Panc1 (cell line): ENCODE results near the gene HES6. TPM values are rescaled to one million over a fixed set of nuclear protein-coding genes. Genes with fewer than 3 reads are reported as not detected.
A peak's percentile ranks its signal among the peaks of the same experiment; 100 is the strongest.

Experiments used
- ATAC-seq: fragments of 200-7000 bp; cut with Tn5 transposase; 2 replicates; pipeline ENCODE4 v1.9.1; 2020; ENCODE audit warnings: mild to moderate bottlenecking, moderate library complexity
- BruUV-seq: library from RNA; stranded (reverse); fragments of 400-500 nt; replicated peaks from 2 replicates; lab custom pipeline; 2021; lab: Mats Ljungman, UMichigan
- CTCF ChIA-PET: fragments of 300-600 bp; sonication (Branson Sonifier 250); formaldehyde crosslinking; loops from one replicate; lab custom pipeline; 2022; ENCODE audit warnings: antibody characterized with exemption; lab: Charles Lee
- POLR2A ChIA-PET: fragments of 300-600 bp; sonication (Branson Sonifier 250); formaldehyde crosslinking; loops from one replicate; lab custom pipeline; 2022; ENCODE audit warnings: antibody characterized with exemption; lab: Charles Lee
- DNase-seq: peaks from one replicate; pipeline ENCODE4 v3.0.0-alpha.2; 2010; ENCODE audit warnings: low read depth, low spot score
- H3K27ac ChIP-seq: 2 replicates; pipeline ENCODE4 v1.5.1; 2011; ENCODE audit warnings: mild to moderate bottlenecking, low read length, inconsistent platforms
- H3K27me3 ChIP-seq: fragments of 200-500 bp; sonication (Bioruptor generic); 2 replicates; pipeline ENCODE4 v1.6.0; 2014; ENCODE audit warnings: low read length, inconsistent platforms; ENCODE audit not compliant: control insufficient read depth, insufficient read depth
- H3K36me3 ChIP-seq: fragments of 200-500 bp; sonication (Bioruptor generic); 2 replicates; pipeline ENCODE4 v1.5.1; 2014; ENCODE audit warnings: inconsistent platforms, mild to moderate bottlenecking, low read length, moderate library complexity; ENCODE audit not compliant: control insufficient read depth, insufficient read depth
- H3K4me1 ChIP-seq: 2 replicates; pipeline ENCODE4 v1.5.1; 2011; ENCODE audit warnings: inconsistent platforms, mild to moderate bottlenecking, low read length, moderate library complexity; ENCODE audit not compliant: control insufficient read depth, insufficient read depth
- H3K4me3 ChIP-seq, 2 experiments: 2 replicates each; pipeline ENCODE4 v1.5.1; 2011 to 2012; ENCODE audit warnings: low read depth in 2 of 2, low read length in 2 of 2, mild to moderate bottlenecking in 2 of 2, inconsistent platforms in 1 of 2, moderate library complexity in 1 of 2
- H3K9me3 ChIP-seq: fragments of 200-500 bp; sonication (Bioruptor generic); 2 replicates; pipeline ENCODE4 v1.5.1; 2014; ENCODE audit warnings: low read depth, mild to moderate bottlenecking, inconsistent platforms, low read length, moderate library complexity; ENCODE audit not compliant: control insufficient read depth, insufficient read depth
- POLR2AphosphoS5 ChIP-seq: IDR thresholded peaks from 2 replicates; pipeline ENCODE4 v1.6.1; 2012; ENCODE audit warnings: mild to moderate bottlenecking, low read depth, low read length, moderate library complexity
- SIN3A ChIP-seq: IDR thresholded peaks from 2 replicates; pipeline ENCODE4 v1.6.1; 2012; ENCODE audit warnings: low read depth, mild to moderate bottlenecking, low read length, moderate library complexity, borderline replicate concordance; ENCODE audit not compliant: insufficient read depth
- TCF7L2 ChIP-seq: IDR thresholded peaks from 2 replicates; pipeline ENCODE4 v1.6.1; 2011; ENCODE audit warnings: mild to moderate bottlenecking, low read depth, low read length, inconsistent platforms
- in situ Hi-C: cut with HindIII; loops from 2 replicates; pipeline ENCODE4 v1.10.0; 2016; ENCODE audit warnings: low sequenced_read_pairs, low pct_unique_long_range_greater_than_20kb
- intact Hi-C: fragments of 100-400 bp; cut with micrococcal nuclease; formaldehyde crosslinking; loops from one replicate; pipeline ENCODE4 v1.10.0; 2022; ENCODE audit not compliant: unreplicated experiment
- total RNA-seq: library from RNA; stranded (reverse); gene quantifications from one replicate; pipeline ENCODE4 v1.2.1, GENCODE V29; 2021; ENCODE audit not compliant: unreplicated experiment
- TF ChIP-seq, protein P1 (sequence below), 2 experiments: IDR thresholded peaks; 2 replicates each; pipeline ENCODE4 v1.6.1; 2011 to 2012; ENCODE audit warnings: low read depth in 2 of 2, control low read depth in 1 of 2, low read length in 1 of 2, mild to moderate bottlenecking in 1 of 2, moderate library complexity in 1 of 2; ENCODE audit not compliant: insufficient read depth in 1 of 2
- TF ChIP-seq, protein P2 (sequence below): fragments of 450-650 bp; IDR thresholded peaks from 2 replicates; pipeline ENCODE4 v1.5.1; 2017; ENCODE audit warnings: mild to moderate bottlenecking

HES6 gene
- total RNA-seq, 1 experiment from 2014 or later = 42.0 TPM

DNA sequence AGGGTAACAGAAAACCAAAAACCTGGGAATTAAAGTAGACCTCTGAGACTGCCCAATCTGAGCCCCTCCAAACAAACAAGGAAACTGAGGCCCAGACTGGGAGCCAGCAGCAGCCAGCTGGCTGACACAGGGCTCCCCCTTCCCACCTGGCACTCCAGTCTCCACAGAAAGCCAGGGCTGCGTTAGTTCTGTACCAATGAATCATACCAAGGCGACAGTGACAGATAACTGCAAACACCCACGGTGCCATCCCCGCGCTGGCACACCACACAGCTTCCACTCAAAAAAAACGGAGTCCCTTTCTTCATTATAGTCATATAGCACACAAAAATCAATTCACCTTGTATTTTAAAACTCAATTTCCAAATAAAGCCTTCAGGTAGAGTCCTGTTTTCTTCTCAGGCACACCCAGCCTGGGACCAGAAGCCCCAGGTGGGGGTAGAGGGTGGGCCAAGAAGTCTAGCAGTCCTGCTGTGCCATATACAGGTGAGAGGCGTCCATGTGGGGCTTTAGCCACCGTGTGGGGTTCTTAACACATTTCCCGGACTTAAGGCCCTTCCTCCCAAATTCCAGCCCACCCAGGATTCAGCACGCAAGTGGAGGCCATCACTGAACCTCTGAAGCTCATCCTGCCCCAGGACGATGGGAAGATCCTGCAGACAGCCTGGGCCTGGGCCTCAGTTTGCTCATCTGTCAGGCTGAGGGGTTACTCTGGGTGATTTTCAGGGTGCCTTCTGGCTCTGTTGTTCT is 47.3 kb upstream of the HES6 start:
- CTCF ChIA-PET = no interaction called here
- Histone ChIP-seq H3K27me3 (no peaks in the 10 kb centered on the region), H3K4me3 (peak overlapping the region; percentile 82 to 87), H3K27ac (peak overlapping the region; percentile 89), H3K4me1 (peaks cover 35% of the 10 kb centered on the region), H3K9me3 (no peaks in the 10 kb centered on the region), H3K36me3 (no peaks in the 10 kb centered on the region; the same call in 1 of the 2 replicates)
- POLR2A ChIA-PET = no interaction called here
- no peak for TF ChIP-seq TCF7L2
- no peak for TF ChIP-seq SIN3A
- no peak for TF ChIP-seq POLR2AphosphoS5
- TF ChIP-seq, protein P1, sequence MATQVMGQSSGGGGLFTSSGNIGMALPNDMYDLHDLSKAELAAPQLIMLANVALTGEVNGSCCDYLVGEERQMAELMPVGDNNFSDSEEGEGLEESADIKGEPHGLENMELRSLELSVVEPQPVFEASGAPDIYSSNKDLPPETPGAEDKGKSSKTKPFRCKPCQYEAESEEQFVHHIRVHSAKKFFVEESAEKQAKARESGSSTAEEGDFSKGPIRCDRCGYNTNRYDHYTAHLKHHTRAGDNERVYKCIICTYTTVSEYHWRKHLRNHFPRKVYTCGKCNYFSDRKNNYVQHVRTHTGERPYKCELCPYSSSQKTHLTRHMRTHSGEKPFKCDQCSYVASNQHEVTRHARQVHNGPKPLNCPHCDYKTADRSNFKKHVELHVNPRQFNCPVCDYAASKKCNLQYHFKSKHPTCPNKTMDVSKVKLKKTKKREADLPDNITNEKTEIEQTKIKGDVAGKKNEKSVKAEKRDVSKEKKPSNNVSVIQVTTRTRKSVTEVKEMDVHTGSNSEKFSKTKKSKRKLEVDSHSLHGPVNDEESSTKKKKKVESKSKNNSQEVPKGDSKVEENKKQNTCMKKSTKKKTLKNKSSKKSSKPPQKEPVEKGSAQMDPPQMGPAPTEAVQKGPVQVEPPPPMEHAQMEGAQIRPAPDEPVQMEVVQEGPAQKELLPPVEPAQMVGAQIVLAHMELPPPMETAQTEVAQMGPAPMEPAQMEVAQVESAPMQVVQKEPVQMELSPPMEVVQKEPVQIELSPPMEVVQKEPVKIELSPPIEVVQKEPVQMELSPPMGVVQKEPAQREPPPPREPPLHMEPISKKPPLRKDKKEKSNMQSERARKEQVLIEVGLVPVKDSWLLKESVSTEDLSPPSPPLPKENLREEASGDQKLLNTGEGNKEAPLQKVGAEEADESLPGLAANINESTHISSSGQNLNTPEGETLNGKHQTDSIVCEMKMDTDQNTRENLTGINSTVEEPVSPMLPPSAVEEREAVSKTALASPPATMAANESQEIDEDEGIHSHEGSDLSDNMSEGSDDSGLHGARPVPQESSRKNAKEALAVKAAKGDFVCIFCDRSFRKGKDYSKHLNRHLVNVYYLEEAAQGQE (IDR thresholded peaks at IDR 0.05; ENCODE audit: insufficient read depth in 1 of 2, low read depth in 2 of 2, low read length in 1 of 2) = no peak
- TF ChIP-seq, protein P2, sequence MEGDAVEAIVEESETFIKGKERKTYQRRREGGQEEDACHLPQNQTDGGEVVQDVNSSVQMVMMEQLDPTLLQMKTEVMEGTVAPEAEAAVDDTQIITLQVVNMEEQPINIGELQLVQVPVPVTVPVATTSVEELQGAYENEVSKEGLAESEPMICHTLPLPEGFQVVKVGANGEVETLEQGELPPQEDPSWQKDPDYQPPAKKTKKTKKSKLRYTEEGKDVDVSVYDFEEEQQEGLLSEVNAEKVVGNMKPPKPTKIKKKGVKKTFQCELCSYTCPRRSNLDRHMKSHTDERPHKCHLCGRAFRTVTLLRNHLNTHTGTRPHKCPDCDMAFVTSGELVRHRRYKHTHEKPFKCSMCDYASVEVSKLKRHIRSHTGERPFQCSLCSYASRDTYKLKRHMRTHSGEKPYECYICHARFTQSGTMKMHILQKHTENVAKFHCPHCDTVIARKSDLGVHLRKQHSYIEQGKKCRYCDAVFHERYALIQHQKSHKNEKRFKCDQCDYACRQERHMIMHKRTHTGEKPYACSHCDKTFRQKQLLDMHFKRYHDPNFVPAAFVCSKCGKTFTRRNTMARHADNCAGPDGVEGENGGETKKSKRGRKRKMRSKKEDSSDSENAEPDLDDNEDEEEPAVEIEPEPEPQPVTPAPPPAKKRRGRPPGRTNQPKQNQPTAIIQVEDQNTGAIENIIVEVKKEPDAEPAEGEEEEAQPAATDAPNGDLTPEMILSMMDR = no peak
- no peak for ATAC-seq
- intact Hi-C loops (no loop called here), in situ Hi-C loops (no loop called here)
- DNase-seq = no peak
- no TSS peak for BruUV-seq

DNA sequence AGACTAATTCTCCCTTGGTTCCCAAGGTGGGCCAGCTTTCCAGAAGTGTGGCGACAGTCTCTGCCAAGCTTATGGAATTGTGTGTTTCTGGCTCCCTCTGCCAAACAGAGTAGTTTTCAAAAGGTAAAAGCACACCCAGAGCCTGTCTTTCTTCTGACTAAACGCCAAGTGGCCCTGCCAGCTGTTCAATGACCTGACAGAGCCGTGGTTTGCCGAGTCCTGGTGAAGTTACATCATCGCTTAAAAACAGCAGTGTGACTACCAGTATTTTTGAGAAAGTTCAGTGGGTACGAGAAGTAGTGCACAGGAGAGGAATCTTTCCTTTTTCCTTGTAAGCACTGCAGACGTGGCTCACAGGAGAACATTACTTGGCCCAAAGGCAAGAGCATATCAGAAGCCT is 46.7 kb upstream of the HES6 start:
- DNase-seq (no peak), ATAC-seq (no peak)
- H3K36me3 ChIP-seq = no peaks in the 10 kb centered on the region; the same call in 1 of the 2 replicates
- H3K4me1 ChIP-seq = peaks cover 35% of the 10 kb centered on the region
- no peaks in the 10 kb centered on the region for H3K9me3 ChIP-seq
- POLR2A ChIA-PET = no interaction called here
- intact Hi-C loops (no loop called here), in situ Hi-C loops (no loop called here)
- H3K27me3 ChIP-seq = no peaks in the 10 kb centered on the region
- peak overlapping the region; percentile 89 for H3K27ac ChIP-seq
- BruUV-seq = TSS peak; percentile 88
- H3K4me3 ChIP-seq = peak overlapping the region; percentile 82 to 87
- TF ChIP-seq POLR2AphosphoS5 (no peak), SIN3A (no peak), TCF7L2 (no peak)
- CTCF ChIA-PET = no interaction called here

DNA sequence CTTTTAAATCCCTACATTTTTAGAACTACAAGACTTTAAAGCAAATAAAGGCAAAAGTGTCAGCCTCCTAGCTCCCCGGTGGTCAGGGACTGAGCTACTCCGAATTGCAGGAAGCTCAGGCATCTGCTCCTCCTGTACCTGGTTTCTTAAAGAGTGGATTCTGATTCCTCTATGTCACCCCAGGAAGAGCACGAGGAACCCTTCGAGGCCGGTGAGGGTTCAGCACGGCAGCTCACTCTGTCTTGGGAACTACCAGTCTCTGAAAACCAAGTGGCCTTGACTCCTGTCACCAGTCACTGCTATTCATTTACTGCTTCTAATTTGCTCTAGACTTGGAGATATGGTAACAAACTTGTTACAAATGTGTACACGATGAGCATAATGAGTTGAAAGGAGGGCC is 46.3 kb upstream of the HES6 start:
- intact Hi-C loops = no loop called here
- peak overlapping the region in 1 of 2 experiments; percentile 87; a peak in 3 of 4 replicates for H3K4me3 ChIP-seq

More for the DNA sequence above, 46.3 kb upstream of the HES6 start:
- Histone ChIP-seq H3K36me3 (no peaks in the 10 kb centered on the region; the same call in 1 of the 2 replicates), H3K9me3 (no peaks in the 10 kb centered on the region), H3K27ac (peak overlapping the region; percentile 89), H3K4me1 (peaks cover 35% of the 10 kb centered on the region), H3K27me3 (no peaks in the 10 kb centered on the region)
- ChIA-PET CTCF (no interaction called here), POLR2A (no interaction called here)
- 0 out of 2 replicates have a peak, but pooled peaks have one; percentile 1 for TF ChIP-seq SIN3A
- TF ChIP-seq POLR2AphosphoS5 = no peak
- TF ChIP-seq, protein P2 = no peak
- DNase-seq (no peak), ATAC-seq (no peak)
- in situ Hi-C loops = no loop called here
- no TSS peak for BruUV-seq
